Measurements from ENCODE around the gene SLC35F3.

DNA sequence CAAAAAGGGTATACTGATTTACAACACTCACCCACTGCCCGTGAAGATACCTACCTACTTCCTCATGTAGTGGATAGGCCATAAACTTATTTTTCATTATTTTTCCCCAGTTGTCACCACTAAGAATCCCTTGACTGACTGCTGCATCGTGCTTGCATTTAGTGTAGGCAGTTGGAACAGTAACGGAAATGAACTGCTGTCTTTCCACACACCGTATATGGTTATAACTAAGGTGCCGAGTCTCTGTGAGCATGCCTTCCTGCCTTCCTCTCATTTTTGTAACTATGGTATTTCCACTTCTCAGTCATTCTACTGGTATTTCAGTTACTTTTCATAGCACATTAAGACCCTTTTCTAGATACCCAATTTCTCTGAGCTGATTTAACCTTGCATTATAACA, 36.4 kb downstream of the SLC35F3 start:
- TF ChIP-seq CTCF (conservative IDR thresholded peaks at IDR 0.05; ENCODE audit: low read depth in 2 of 2) = no peak
- TF ChIP-seq POLR2AphosphoS5 (IDR thresholded peaks at IDR 0.05; ENCODE audit: low read depth) = no peak
- no peak for TF ChIP-seq EZH2 (IDR thresholded peaks at IDR 0.05; ENCODE audit: low read depth, unreplicated experiment)
- TF ChIP-seq EZH2phosphoT487 (IDR thresholded peaks at IDR 0.05; ENCODE audit: unreplicated experiment) = no peak
- no peak for TF ChIP-seq ZNF114 (CRISPR knock-in tag; IDR thresholded peaks at IDR 0.05)
